IPS-NIHi11 (cell line): ENCODE data around the gene FHIT.

Experiments used
- DNase-seq: peaks from one replicate; pipeline ENCODE4 v3.0.0; 2012; ENCODE audit warnings: mixed read lengths, low spot score

FHIT gene

GRCh38 chr3:60402931-60403330 lies 848.3 kb downstream of the FHIT start:
- DNase-seq = no peak

- DNase-seq = no peak
Observed at GRCh38 chr3:60399861-60400845, 851.1 kb downstream of the FHIT start.

- no peak for DNase-seq
Observed at GRCh38 chr3:60399292-60399691, 852.0 kb downstream of the FHIT start.

GRCh38 chr3:60395173-60395762 lies 856.0 kb downstream of the FHIT start:
- DNase-seq = no peak

- DNase-seq = no peak
Observed at GRCh38 chr3:60393946-60394345, 857.3 kb downstream of the FHIT start.

GRCh38 chr3:60392501-60392900 lies 858.8 kb downstream of the FHIT start:
- no peak for DNase-seq

- no peak for DNase-seq
Observed at GRCh38 chr3:60391292-60391691, 860.0 kb downstream of the FHIT start.

- DNase-seq = no peak
Observed at GRCh38 chr3:60388731-60389130, 862.5 kb downstream of the FHIT start.

GRCh38 chr3:60386306-60386705 lies 864.9 kb downstream of the FHIT start:
- no peak for DNase-seq

- DNase-seq = no peak
Observed at GRCh38 chr3:60384341-60384740, 866.9 kb downstream of the FHIT start.

- DNase-seq = no peak
Observed at GRCh38 chr3:60383345-60383744, 867.9 kb downstream of the FHIT start.

- no peak for DNase-seq
Observed at GRCh38 chr3:60366486-60366885, 884.8 kb downstream of the FHIT start.

GRCh38 chr3:60365360-60365759 lies 885.9 kb downstream of the FHIT start:
- DNase-seq = no peak

GRCh38 chr3:60364475-60364874 lies 886.8 kb downstream of the FHIT start:
- DNase-seq = no peak

- DNase-seq = no peak
Observed at GRCh38 chr3:60363817-60364216, 887.4 kb downstream of the FHIT start.

- DNase-seq = no peak
Observed at GRCh38 chr3:60355825-60356224, 895.4 kb downstream of the FHIT start.

GRCh38 chr3:60351481-60351880 lies 899.8 kb downstream of the FHIT start:
- no peak for DNase-seq

GRCh38 chr3:60344340-60344739 lies 906.9 kb downstream of the FHIT start:
- no peak for DNase-seq

- no peak for DNase-seq
Observed at GRCh38 chr3:60343831-60344230, 907.4 kb downstream of the FHIT start.

GRCh38 chr3:60339304-60339703 lies 911.9 kb downstream of the FHIT start:
- DNase-seq = no peak

GRCh38 chr3:60337421-60337820 lies 913.8 kb downstream of the FHIT start:
- DNase-seq = no peak

GRCh38 chr3:60336061-60336460 lies 915.2 kb downstream of the FHIT start:
- DNase-seq = no peak

GRCh38 chr3:60333710-60334109 lies 917.5 kb downstream of the FHIT start:
- no peak for DNase-seq
